Activated CD4-positive, alpha-beta T cell treated with anti-CD3 and anti-CD28 coated beads, Interleukin-2, Interleukin-4, amounts not matched to agents 100 ng/mL and 50 ng/mL, durations not matched to agents 16 hours and 8 hours (primary cell): Measurements from ENCODE around the gene PGAM2.

Experiments
- DNase-seq: peaks from one replicate; pipeline ENCODE4 v3.0.0-alpha.2; 2020; ENCODE audit warnings: low spot score

Gene PGAM2

DNA sequence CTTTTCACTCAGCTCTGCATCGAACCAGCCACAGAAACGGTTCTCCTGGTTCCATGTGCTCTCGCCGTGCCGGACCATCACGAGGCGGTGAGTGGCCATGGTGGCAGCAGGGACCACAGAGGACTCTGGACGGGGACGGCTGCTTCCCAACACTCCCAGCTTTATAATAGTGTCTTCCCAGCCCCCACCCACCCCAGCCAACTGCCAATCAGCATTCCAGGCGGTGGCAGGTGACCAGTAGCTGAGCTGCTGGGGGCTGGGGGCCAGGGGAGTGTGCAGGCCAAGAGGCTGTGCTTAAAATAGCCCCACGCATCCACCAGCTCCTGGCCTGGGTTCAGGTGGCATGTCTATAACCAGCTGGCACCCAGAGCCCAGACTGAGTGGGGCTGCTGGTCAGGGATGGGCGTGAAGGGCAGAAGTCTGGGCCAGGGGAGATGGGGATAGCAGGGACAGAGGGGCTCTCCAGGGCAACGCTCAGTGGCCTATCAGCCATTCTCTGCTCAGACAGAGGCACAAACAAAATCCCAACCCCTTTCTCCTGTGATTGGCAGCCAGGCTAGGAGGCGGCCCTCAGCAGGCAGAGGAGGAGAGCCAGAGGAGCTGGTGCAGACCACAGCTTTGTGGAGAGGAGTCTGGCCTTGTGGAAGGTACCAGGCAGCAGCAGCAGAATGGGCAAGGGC, at the start of gene PGAM2:
TSS of gene PGAM2 (minus strand) at position 137 of the 680 bp plus-strand sequence. CDS start at position 99, 38 bp downstream.
- DNase-seq: peak; percentile 22

DNA sequence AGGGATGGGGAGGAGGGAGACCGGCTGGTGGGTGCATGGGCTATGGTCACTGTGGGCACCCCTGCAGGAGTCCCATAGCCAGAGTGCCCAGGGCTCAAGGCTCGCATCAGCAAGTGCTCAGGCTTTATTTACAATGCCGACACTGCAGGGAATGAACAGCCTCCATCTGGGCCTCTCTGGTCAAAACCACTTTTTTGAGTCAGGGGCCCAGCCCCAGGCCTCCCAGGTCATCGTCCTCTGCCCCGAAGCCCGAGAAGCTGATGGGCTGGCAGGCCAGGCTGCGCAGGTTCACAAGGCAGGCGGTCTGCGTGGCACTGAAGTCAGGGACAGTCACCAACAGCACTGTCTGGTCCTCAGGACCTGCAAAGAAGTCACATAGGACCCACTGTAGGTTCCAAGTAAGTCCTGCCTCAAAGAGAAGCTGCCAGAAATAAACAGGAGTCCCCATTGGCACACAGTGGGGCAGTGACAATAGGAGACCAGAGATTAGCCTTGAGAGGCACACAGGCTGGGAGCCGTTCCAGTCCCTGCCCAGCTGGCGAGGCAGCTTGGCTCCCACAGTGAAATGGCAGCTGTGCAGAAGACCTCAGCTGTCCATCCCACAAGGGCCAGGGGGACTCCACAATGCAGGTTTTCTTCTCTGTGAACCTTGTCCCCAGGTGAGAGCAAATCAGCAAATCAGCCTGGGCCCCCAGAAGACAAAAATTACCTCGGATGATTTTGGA, 49.4 kb upstream of the PGAM2 start:
- DNase-seq: no peak

- no peak for DNase-seq
These were observed 48.5 kb upstream of the PGAM2 start for GRCh38 chr7:44113764-44114354.

- no peak for DNase-seq
These were observed 47.8 kb upstream of the PGAM2 start for GRCh38 chr7:44112997-44113763.

DNA sequence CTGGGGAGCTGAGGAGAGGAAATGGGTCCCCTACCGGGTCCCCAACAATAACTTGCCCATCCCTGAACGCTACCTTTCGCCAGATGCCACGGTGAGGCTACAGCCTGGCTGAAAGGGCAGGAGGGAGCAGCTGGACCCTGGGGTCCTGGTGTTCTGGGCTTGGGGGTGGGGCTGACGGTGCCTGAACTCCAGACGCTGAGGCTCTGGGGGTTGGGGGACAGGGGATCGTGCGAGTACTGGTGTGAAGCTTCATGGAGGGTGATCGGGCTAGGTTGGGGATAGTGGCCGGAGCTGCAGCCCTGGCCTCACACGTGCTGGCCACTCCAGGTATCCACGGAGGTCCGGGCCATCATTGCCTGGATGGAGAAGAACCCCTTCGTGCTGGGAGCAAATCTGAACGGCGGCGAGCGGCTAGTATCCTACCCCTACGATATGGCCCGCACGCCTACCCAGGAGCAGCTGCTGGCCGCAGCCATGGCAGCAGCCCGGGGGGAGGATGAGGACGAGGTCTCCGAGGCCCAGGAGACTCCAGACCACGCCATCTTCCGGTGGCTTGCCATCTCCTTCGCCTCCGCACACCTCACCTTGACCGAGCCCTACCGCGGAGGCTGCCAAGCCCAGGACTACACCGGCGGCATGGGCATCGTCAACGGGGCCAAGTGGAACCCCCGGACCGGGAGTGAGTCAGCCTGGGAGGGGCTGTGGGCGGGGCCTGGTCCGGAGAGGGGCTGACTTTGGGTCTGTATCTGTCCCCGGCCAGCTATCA, 47.0 kb upstream of the PGAM2 start:
- DNase-seq: no peak

DNA sequence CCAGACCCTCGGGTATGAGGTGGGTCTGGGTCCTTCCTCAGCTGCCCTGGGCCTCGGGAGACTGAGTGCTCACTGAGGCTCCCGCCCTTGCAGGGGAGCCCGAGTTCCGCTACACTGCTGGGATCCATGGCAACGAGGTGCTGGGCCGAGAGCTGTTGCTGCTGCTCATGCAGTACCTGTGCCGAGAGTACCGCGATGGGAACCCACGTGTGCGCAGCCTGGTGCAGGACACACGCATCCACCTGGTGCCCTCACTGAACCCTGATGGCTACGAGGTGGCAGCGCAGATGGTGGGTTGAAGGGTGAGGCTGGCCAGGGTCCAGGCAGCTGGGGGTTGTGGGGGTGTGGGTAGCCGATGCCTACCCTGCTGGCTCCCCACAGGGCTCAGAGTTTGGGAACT, 46.4 kb upstream of the PGAM2 start:
- no peak for DNase-seq

- no peak for DNase-seq
These were observed 45.6 kb upstream of the PGAM2 start for GRCh38 chr7:44110719-44111635.

DNA sequence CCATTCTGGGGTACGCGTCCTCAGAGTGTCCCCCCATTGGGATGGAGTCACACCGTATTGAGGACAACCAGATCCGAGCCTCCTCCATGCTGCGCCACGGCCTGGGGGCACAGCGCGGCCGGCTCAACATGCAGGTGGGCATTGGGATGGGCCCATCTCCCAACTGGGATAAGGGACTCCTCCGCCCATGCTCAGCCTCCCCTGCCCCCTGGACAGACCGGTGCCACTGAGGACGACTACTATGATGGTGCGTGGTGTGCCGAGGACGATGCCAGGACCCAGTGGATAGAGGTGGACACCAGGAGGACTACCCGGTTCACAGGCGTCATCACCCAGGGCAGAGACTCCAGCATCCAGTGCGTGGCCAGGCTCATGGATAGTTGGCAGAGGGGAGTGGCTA, 44.6 kb upstream of the PGAM2 start:
- no peak for DNase-seq

- no peak for DNase-seq
These were observed 43.7 kb upstream of the PGAM2 start for GRCh38 chr7:44108768-44109750.

- no peak for DNase-seq
These were observed 42.8 kb upstream of the PGAM2 start for GRCh38 chr7:44107961-44108767.

DNA sequence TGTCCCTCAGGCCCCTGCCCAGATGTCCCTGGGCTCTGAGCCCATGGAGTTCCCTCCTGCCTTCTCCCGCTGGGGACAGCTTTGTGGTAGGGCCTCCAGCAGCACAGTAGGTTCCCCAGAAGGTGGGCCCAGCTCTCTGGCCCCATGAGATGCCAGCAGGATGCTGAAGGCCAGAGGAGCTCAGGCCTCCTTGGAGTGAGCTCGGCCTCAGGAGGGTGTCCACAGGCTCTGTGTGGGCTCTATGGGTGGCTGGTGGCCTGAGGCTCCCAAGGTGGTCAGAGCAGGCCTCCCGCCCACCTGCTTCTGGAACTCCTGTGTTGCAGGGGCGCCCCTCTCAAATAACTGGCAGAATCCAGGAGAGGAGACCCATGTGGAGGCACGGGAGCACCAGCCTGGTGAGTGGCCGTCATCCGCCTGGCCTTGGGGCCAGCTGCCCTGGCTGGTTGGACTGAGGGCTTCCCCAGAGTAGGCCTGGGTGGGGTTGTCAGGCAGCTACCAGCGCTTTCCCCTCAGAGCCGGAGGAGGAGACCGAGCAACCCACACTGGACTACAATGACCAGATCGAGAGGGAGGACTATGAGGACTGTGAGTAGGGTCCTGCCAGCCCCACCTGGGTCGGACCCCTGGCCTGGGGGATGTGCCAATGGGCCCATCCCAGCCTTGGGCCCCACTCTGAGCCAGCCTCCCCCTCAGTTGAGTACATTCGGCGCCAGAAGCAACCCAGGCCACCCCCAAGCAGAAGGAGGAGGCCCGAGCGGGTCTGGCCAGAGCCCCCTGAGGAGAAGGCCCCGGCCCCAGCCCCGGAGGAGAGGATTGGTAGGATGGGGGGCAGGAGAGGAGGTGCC, 42.0 kb upstream of the PGAM2 start:
- DNase-seq: no peak

GRCh38 chr7:44106311-44107065, 41.1 kb upstream of the PGAM2 start:
- no peak for DNase-seq

GRCh38 chr7:44105832-44106231, 40.5 kb upstream of the PGAM2 start:
- DNase-seq: no peak

GRCh38 chr7:44104860-44105771, 39.7 kb upstream of the PGAM2 start:
- no peak for DNase-seq

DNA sequence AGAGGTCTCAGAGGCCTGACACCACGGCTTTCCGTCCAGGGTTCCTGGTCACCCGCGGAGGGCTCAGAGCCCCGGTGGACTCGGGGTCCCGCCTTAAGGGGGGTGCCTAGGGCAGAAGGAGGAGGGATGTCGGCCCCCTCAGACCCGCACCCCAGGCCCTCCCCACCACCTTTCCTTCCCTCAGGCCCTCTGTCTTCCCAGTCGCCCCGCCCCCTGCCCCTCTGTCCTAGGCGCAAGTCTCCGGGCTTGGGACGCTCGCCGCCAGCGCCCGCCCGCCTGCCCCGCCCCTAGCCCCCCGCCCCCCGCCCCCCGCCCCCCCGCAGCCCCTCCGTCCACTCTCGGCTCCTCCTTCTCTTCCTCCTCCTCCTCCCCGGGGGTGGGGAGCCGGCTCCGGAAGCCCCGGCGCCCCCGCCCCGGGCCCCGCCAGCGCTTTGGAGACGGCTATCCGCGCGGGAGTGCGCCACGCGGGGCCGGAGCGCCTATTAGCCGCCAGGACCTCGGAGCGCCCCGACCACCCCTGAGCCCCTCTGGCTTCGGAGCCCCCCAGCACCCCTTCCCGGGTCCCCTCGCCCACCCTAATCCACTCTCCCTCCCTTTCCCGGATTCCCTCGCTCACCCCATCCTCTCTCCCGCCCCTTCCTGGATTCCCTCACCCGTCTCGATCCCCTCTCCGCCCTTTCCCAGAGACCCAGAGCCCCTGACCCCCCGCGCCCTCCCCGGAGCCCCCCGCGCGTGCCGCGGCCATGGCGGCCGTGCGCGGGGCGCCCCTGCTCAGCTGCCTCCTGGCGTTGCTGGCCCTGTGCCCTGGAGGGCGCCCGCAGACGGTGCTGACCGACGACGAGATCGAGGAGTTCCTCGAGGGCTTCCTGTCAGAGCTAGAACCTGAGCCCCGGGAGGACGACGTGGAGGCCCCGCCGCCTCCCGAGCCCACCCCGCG, 38.8 kb upstream of the PGAM2 start, which contains the start of gene AEBP1:
TSS of gene AEBP1 (plus strand) at position 423 of the 937 bp plus-strand sequence. CDS start at position 744, 321 bp downstream.
- DNase-seq: no peak
